Thyroid gland (tissue), 4 donors: ENCODE data around the gene PRR20B.
"Not testable (repeated sequence)": the region's sequence is repeated elsewhere in the genome, so short reads cannot be mapped to it uniquely, and the experiment has no call there.

Experiments
- CTCF ChIP-seq, 6 experiments: fragments of 200-600 bp in 3 of 6; fragments of 450-650 bp in 3 of 6; sonication (generic) in 3 of 6; IDR thresholded peaks; one replicate each; pipeline ENCODE4 v1.5.1; 2016 to 2019; ENCODE audit warnings: antibody characterized with exemption in 6 of 6, mild to moderate bottlenecking in 2 of 6, inconsistent platforms in 1 of 6, moderate library complexity in 1 of 6
- POLR2A ChIP-seq, 2 donors: fragments of 450-650 bp; IDR thresholded peaks; one replicate each; pipeline ENCODE4 v1.6.1; 2017; ENCODE audit warnings: antibody characterized with exemption in 2 of 2, mild to moderate bottlenecking in 2 of 2, moderate library complexity in 1 of 2

GRCh38 chr13:57140235-57140968 is 6.9 kb upstream of the PRR20B start, which contains the start of gene PRR20A:
- not testable (repeated sequence) for TF ChIP-seq CTCF, POLR2A (IDR thresholded peaks at IDR 0.05)
